H1 (cell line): Measurements from ENCODE around the gene NDST4. TPM values are rescaled to one million over a fixed set of nuclear protein-coding genes. Genes with fewer than 3 reads are reported as not detected.

Experiments
- CTCF ChIA-PET: fragments of 300-600 bp; sonication (Branson Sonifier 250); formaldehyde crosslinking; loops from one replicate; lab custom pipeline; 2021; ENCODE audit not compliant: partially characterized antibody; lab: Charles Lee
- POLR2A ChIA-PET: fragments of 300-600 bp; sonication (Branson Sonifier 250); formaldehyde crosslinking; loops from one replicate; lab custom pipeline; 2021; ENCODE audit warnings: inconsistent platforms; ENCODE audit not compliant: partially characterized antibody; lab: Charles Lee
- DNase-seq, 2 experiments: peaks; one replicate each; pipeline versions ENCODE4 v3.0.0 to v3.0.0-alpha.2; 2010 to 2022; ENCODE audit warnings: low spot score in 2 of 2, low read depth in 1 of 2, mixed read lengths in 1 of 2
- FAIRE-seq: peaks from 2 replicates; lab custom pipeline; 2011; peaks lifted over from hg19 to GRCh38; lab: Jason Lieb, UNC
- H2AFZ ChIP-seq: 2 replicates; pipeline ENCODE4 v1.8.1; 2012; ENCODE audit warnings: low read length, inconsistent platforms
- H2AK5ac ChIP-seq: 2 replicates; pipeline ENCODE4 v1.6.1; 2013; ENCODE audit warnings: low read depth, low read length
- H2BK120ac ChIP-seq: replicated peaks from 2 replicates; pipeline ENCODE3; 2013; ENCODE audit warnings: low read depth, low read length, inconsistent platforms
- H2BK12ac ChIP-seq: 2 replicates; pipeline ENCODE4 v1.6.1; 2013; ENCODE audit warnings: low read depth, low read length
- H2BK15ac ChIP-seq: 2 replicates; pipeline ENCODE4 v1.6.1; 2013; ENCODE audit warnings: low read length
- H2BK20ac ChIP-seq: 2 replicates; pipeline ENCODE4 v1.6.1; 2013; ENCODE audit warnings: low read length
- H2BK5ac ChIP-seq: 2 replicates; pipeline ENCODE4 v1.6.1; 2013; ENCODE audit warnings: low read depth, low read length
- H3K14ac ChIP-seq: 2 replicates; pipeline ENCODE4 v1.6.1; 2013; ENCODE audit warnings: inconsistent platforms; ENCODE audit not compliant: insufficient read length
- H3K18ac ChIP-seq: 2 replicates; pipeline ENCODE4 v1.6.1; 2013; ENCODE audit warnings: low read length; ENCODE audit errors: extremely low read depth
- H3K23ac ChIP-seq: 2 replicates; pipeline ENCODE4 v1.6.1; 2013; ENCODE audit warnings: inconsistent platforms; ENCODE audit not compliant: insufficient read length
- H3K23me2 ChIP-seq: 2 replicates; pipeline ENCODE4 v1.6.1; 2013; ENCODE audit warnings: low read depth, low read length
- H3K27ac ChIP-seq: 2 replicates; pipeline ENCODE4 v1.6.1; 2011; ENCODE audit warnings: low read depth, low read length, inconsistent platforms
- H3K27me3 ChIP-seq, 4 experiments: replicated peaks in 1 of 4; 1 replicate in 1 of 4; 2 replicates in 3 of 4; pipeline versions ENCODE4 v1.6.1 to v1.8.1; 2011 to 2013; ENCODE audit warnings: low read length in 3 of 4, mild to moderate bottlenecking in 3 of 4, inconsistent platforms in 2 of 4, mixed read lengths in 2 of 4, moderate library complexity in 1 of 4; ENCODE audit not compliant: control insufficient read depth in 3 of 4, insufficient read depth in 3 of 4; ENCODE audit errors: extremely low read depth in 1 of 4
- H3K36me3 ChIP-seq, 4 experiments: 2 replicates each; pipeline versions ENCODE4 v1.6.1 to v1.8.1; 2011 to 2013; ENCODE audit warnings: mild to moderate bottlenecking in 4 of 4, low read length in 3 of 4, moderate library complexity in 2 of 4, control low read depth in 1 of 4, inconsistent platforms in 1 of 4; ENCODE audit not compliant: insufficient read depth in 4 of 4, control insufficient read depth in 2 of 4
- H3K4ac ChIP-seq: replicated peaks from 2 replicates; pipeline ENCODE3; 2013; ENCODE audit warnings: low read length, low read depth, mixed read lengths, inconsistent platforms; ENCODE audit not compliant: insufficient read length
- H3K4me1 ChIP-seq, 4 experiments: replicated peaks in 1 of 4; 1 replicate in 1 of 4; 2 replicates in 3 of 4; pipeline versions ENCODE4 v1.6.1 to v1.8.1; 2011 to 2013; ENCODE audit warnings: low read length in 3 of 4, inconsistent platforms in 2 of 4, mixed read lengths in 1 of 4; ENCODE audit not compliant: insufficient read depth in 4 of 4, control insufficient read depth in 3 of 4
- H3K4me2 ChIP-seq, 2 experiments: 2 replicates each; pipeline versions ENCODE4 v1.6.1 to v1.8.1; 2011 to 2013; ENCODE audit warnings: low read depth in 2 of 2, low read length in 2 of 2, control low read depth in 1 of 2, inconsistent platforms in 1 of 2, mild to moderate bottlenecking in 1 of 2; ENCODE audit not compliant: insufficient read depth in 1 of 2
- H3K4me3 ChIP-seq, 4 experiments: fragments of 200-600, 300-600 bp in 1 of 4; sonication (generic), shearing (Covaris generic), sonication (Bioruptor Twin) in 1 of 4; 2 replicates each; pipeline versions ENCODE4 v1.5.1 to v1.8.1; 2011 to 2016; ENCODE audit warnings: low read length in 4 of 4, low read depth in 3 of 4, control low read depth in 2 of 4, inconsistent platforms in 2 of 4, mild to moderate bottlenecking in 2 of 4, mixed read lengths in 1 of 4, moderate library complexity in 1 of 4; ENCODE audit not compliant: insufficient read depth in 2 of 4; ENCODE audit errors: extremely low read depth in 1 of 4
- H3K56ac ChIP-seq: replicated peaks from 2 replicates; pipeline ENCODE3; 2013; ENCODE audit warnings: low read depth, mild to moderate bottlenecking, mixed read lengths, low read length, inconsistent platforms; ENCODE audit not compliant: insufficient read length
- H3K79me1 ChIP-seq: 2 replicates; pipeline ENCODE4 v1.6.1; 2013; ENCODE audit warnings: low read depth, low read length, control low read depth
- H3K79me2 ChIP-seq, 2 experiments: 2 replicates each; pipeline versions ENCODE4 v1.6.1 to v1.8.1; 2012 to 2013; ENCODE audit warnings: low read length in 2 of 2, mild to moderate bottlenecking in 2 of 2, inconsistent platforms in 1 of 2; ENCODE audit not compliant: insufficient read depth in 2 of 2, control insufficient read depth in 1 of 2
- H3K9ac ChIP-seq, 4 experiments: replicated peaks in 1 of 4; 1 replicate in 1 of 4; 2 replicates in 3 of 4; pipeline versions ENCODE4 v1.6.1 to v1.8.1; 2011 to 2013; ENCODE audit warnings: low read depth in 3 of 4, low read length in 3 of 4, control low read depth in 2 of 4, mild to moderate bottlenecking in 2 of 4, moderate library complexity in 2 of 4, inconsistent platforms in 1 of 4; ENCODE audit errors: extremely low read depth in 1 of 4
- H3K9me3 ChIP-seq, 2 experiments: 2 replicates each; pipeline versions ENCODE4 v1.6.1 to v1.8.1; 2012 to 2013; ENCODE audit warnings: mild to moderate bottlenecking in 2 of 2, moderate library complexity in 2 of 2, control low read depth in 1 of 2, inconsistent platforms in 1 of 2, low read depth in 1 of 2, low read length in 1 of 2, mixed read lengths in 1 of 2; ENCODE audit not compliant: insufficient read depth in 2 of 2
- H4K20me1 ChIP-seq, 2 experiments: replicated peaks in 1 of 2; 2 replicates each; pipeline versions ENCODE3 to v1.8.1; 2011 to 2013; ENCODE audit warnings: inconsistent platforms in 2 of 2, low read length in 2 of 2, mild to moderate bottlenecking in 1 of 2; ENCODE audit not compliant: insufficient read depth in 2 of 2, control insufficient read depth in 1 of 2
- H4K5ac ChIP-seq: 2 replicates; pipeline ENCODE4 v1.6.1; 2013; ENCODE audit warnings: low read length, low read depth, mixed read lengths, inconsistent platforms; ENCODE audit not compliant: insufficient read length
- H4K8ac ChIP-seq: 2 replicates; pipeline ENCODE4 v1.8.0; 2013; ENCODE audit warnings: mild to moderate bottlenecking, moderate library complexity, low read length, inconsistent platforms; ENCODE audit not compliant: insufficient read depth; ENCODE audit errors: extremely low read depth
- H4K91ac ChIP-seq: replicated peaks from 2 replicates; pipeline ENCODE3; 2013; ENCODE audit warnings: low read length, mixed read lengths, inconsistent platforms; ENCODE audit not compliant: insufficient read length
- ATF2 ChIP-seq: IDR thresholded peaks from 2 replicates; pipeline ENCODE4 v1.6.1; 2012; ENCODE audit warnings: low read length, inconsistent platforms
- BCL11A ChIP-seq, 2 experiments: IDR thresholded peaks; one replicate each; pipeline ENCODE4 v1.6.1; 2011; ENCODE audit warnings: low read depth in 2 of 2, low read length in 2 of 2, mild to moderate bottlenecking in 2 of 2
- EZH2 ChIP-seq: fragments of 200-600 bp; sonication (generic); IDR thresholded peaks from 2 replicates; pipeline ENCODE4 v1.7.1; 2012; ENCODE audit warnings: low read depth, mild to moderate bottlenecking, moderate library complexity, low read length, inconsistent platforms; ENCODE audit not compliant: severe bottlenecking
- HDAC2 ChIP-seq, 2 experiments: fragments of 300-600 bp in 1 of 2; sonication (generic) in 1 of 2; IDR thresholded peaks; 2 replicates each; pipeline ENCODE4 v1.6.1; 2011 to 2012; ENCODE audit warnings: low read depth in 2 of 2, low read length in 2 of 2, mild to moderate bottlenecking in 2 of 2, moderate library complexity in 2 of 2, borderline replicate concordance in 1 of 2, inconsistent platforms in 1 of 2
- HDAC6 ChIP-seq: IDR thresholded peaks from one replicate; pipeline ENCODE4 v1.7.1; 2012; ENCODE audit warnings: low read depth, mild to moderate bottlenecking, inconsistent platforms, low read length, moderate library complexity
- MAX ChIP-seq: IDR thresholded peaks from 2 replicates; pipeline ENCODE4 v1.6.1; 2012; ENCODE audit warnings: inconsistent platforms
- POU5F1 ChIP-seq: IDR thresholded peaks from 2 replicates; pipeline ENCODE4 v1.6.1; 2011; ENCODE audit warnings: low read depth, mild to moderate bottlenecking, low read length, moderate library complexity
- SAP30 ChIP-seq: fragments of 300-600 bp; sonication (generic); IDR thresholded peaks from 2 replicates; pipeline ENCODE4 v1.7.1; 2012; ENCODE audit warnings: low read length, moderate library complexity, mild to moderate bottlenecking, inconsistent platforms; ENCODE audit not compliant: insufficient read depth, insufficient replicate concordance
- SP2 ChIP-seq: IDR thresholded peaks from 2 replicates; pipeline ENCODE4 v1.6.1; 2012; ENCODE audit warnings: mild to moderate bottlenecking, low read length, inconsistent platforms
- TCF12 ChIP-seq: IDR thresholded peaks from 2 replicates; pipeline ENCODE4 v1.6.1; 2011; ENCODE audit warnings: low read depth, mild to moderate bottlenecking, low read length
- WGBS, 2 experiments: shearing (Covaris generic) in 1 of 2; methylation state at CpG; one replicate each; pipeline versions ENCODE4 v1.1.6 to v1.1.7; 2013 to 2015; ENCODE audit warnings: low lambda C conversion rate in 2 of 2, mixed read lengths in 2 of 2, inconsistent platforms in 1 of 2, low coverage in 1 of 2, missing lambda C conversion rate in 1 of 2; ENCODE audit not compliant: insufficient replicate concordance in 2 of 2, insufficient coverage in 1 of 2, insufficient read length in 1 of 2; ENCODE audit errors: extremely low coverage in 1 of 2, missing lambda C conversion rate in 1 of 2; 5-methylcytosine and 5-hydroxymethylcytosine counted together
- polyA plus RNA-seq, 7 experiments: library from polyadenylated mRNA; depleted of rRNA in 3 of 7; stranded (reverse) in 5 of 7; unstranded in 2 of 7; fragments of >200 nt in 5 of 7; fragments of 200-250 nt in 2 of 7; gene quantifications; 1 replicate in 5 of 7; 2 replicates in 1 of 7; 4 replicates in 1 of 7; pipeline versions ENCODE4 v1.2.1 to v1.2.3, GENCODE V29; 2011 to 2013; ENCODE audit warnings: missing spikeins in 2 of 7, mixed read lengths in 2 of 7
- total RNA-seq: library from RNA; stranded (reverse); fragmentation: NEBNext Ultra II Directional; extraction: Animal tissue kit (Norgen Biotek cat#: 25700); gene quantifications from 2 replicates; pipeline ENCODE4 v1.2.1, GENCODE V29; 2021

NDST4 gene
- total and polyA plus RNA-seq, 2 of the 8 experiments (the other 6 are each of a cell fraction or from before 2014, with no cell fraction given), result 0.02 TPM; not detected in 1

GRCh38 chr4:114999880-115000279, 113.5 kb downstream of the NDST4 start:
- no peak overlapping the region for H2BK5ac ChIP-seq
- no peak overlapping the region for H4K5ac ChIP-seq
- H4K91ac ChIP-seq, result no peak overlapping the region
- no peak overlapping the region for H3K9ac ChIP-seq
- no peak overlapping the region for H2AK5ac ChIP-seq
- POLR2A ChIA-PET, result no interaction called here
- no peak overlapping the region for H2BK20ac ChIP-seq
- no peaks in the 10 kb centered on the region for H3K9me3 ChIP-seq
- H3K36me3 ChIP-seq, result no peaks in the 10 kb centered on the region
- WGBS, 2 experiments, result 85% methylated on average over 1 of the region's 1 CpG; no CpG with 5 or more reads in 1 of the 2 experiments
- no peaks in the 10 kb centered on the region for H3K23me2 ChIP-seq
- no peak for FAIRE-seq
- no peak overlapping the region for H3K56ac ChIP-seq
- H3K4me3 ChIP-seq, result no peak overlapping the region
- H4K20me1 ChIP-seq, result no peaks in the 10 kb centered on the region
- H3K27ac ChIP-seq, result no peak overlapping the region
- H2BK15ac ChIP-seq, result no peak overlapping the region
- no peak overlapping the region for H2BK120ac ChIP-seq
- no peak overlapping the region for H3K4me2 ChIP-seq
- no peak overlapping the region for H3K14ac ChIP-seq
- H2BK12ac ChIP-seq, result no peak overlapping the region
- no peaks in the 10 kb centered on the region for H3K79me2 ChIP-seq
- no peaks in the 10 kb centered on the region for H3K27me3 ChIP-seq
- H4K8ac ChIP-seq, result no peak overlapping the region
- H3K23ac ChIP-seq, result no peak overlapping the region
- no peaks in the 10 kb centered on the region for H3K79me1 ChIP-seq
- no peaks in the 10 kb centered on the region for H3K4me1 ChIP-seq
- H3K4ac ChIP-seq, result no peak overlapping the region
- H3K18ac ChIP-seq, result no peak overlapping the region
- no peak overlapping the region for H2AFZ ChIP-seq
- DNase-seq, result no peak
- CTCF ChIA-PET, result no interaction called here
- TF ChIP-seq POU5F1, result no peak
- TF ChIP-seq SP2, result no peak
- TF ChIP-seq HDAC2 (IDR thresholded peaks at IDR 0.05; ENCODE audit: borderline replicate concordance in 1 of 2, low read depth in 2 of 2, low read length in 2 of 2), result no peak
- TF ChIP-seq SAP30, result no peak
- TF ChIP-seq HDAC6, result no peak
- no peak for TF ChIP-seq ATF2
- TF ChIP-seq TCF12, result no peak
- TF ChIP-seq BCL11A (IDR thresholded peaks at IDR 0.05; ENCODE audit: low read depth in 2 of 2, low read length in 2 of 2), result no peak
- TF ChIP-seq EZH2, result no peak
- no peak for TF ChIP-seq MAX
